NK-92 (cell line): ENCODE results near the gene STARD10.

Experiments
- DNase-seq: peaks from one replicate; lab custom pipeline; 2025; ENCODE audit not compliant: unreplicated experiment; lab: John Stamatoyannopoulos, UW

Gene STARD10

GRCh38 chr11:72709478-72710238, 84.2 kb downstream of the STARD10 start:
- DNase-seq: no peak

GRCh38 chr11:72707032-72707431, 86.8 kb downstream of the STARD10 start:
- no peak for DNase-seq

GRCh38 chr11:72706579-72706978, 87.3 kb downstream of the STARD10 start:
- no peak for DNase-seq

GRCh38 chr11:72705442-72706365, 88.1 kb downstream of the STARD10 start:
- DNase-seq: no peak

GRCh38 chr11:72704783-72705265, 89.0 kb downstream of the STARD10 start:
- DNase-seq: no peak
